Esophagus mucosa (tissue), 1 donor: ENCODE data around the gene ZNF618. TPM values are rescaled to one million over a fixed set of nuclear protein-coding genes. Genes with fewer than 3 reads are reported as not detected.
A peak's percentile ranks its signal among the peaks of the same experiment; 100 is the strongest.

Experiments
- ATAC-seq: fragments of 200-7000 bp; cut with Tn5 transposase; one replicate; pipeline ENCODE4 v1.9.1; 2020
- total RNA-seq: library from RNA; stranded (reverse); gene quantifications from one replicate; pipeline ENCODE4 v1.2.4, GENCODE V29; 2023
- donor health status: DM: yes; HTN: yes; CAD: no.

ZNF618 gene
- 2.0 TPM for total RNA-seq

GRCh38 chr9:113876151-113876992 lies at the start of gene ZNF618:
Gene ZNF618, plus strand, starts transcription at chr9:113876309. Its CDS starts 72 bp downstream, at chr9:113876381.
- peak; percentile 60 for ATAC-seq

- ATAC-seq = no peak
Measured at GRCh38 chr9:113828221-113828620, 47.9 kb upstream of the ZNF618 start.

GRCh38 chr9:113837334-113837733 lies 38.8 kb upstream of the ZNF618 start:
- no peak for ATAC-seq

GRCh38 chr9:113842086-113842485 lies 34.0 kb upstream of the ZNF618 start:
- ATAC-seq = no peak

GRCh38 chr9:113844466-113844865 lies 31.6 kb upstream of the ZNF618 start:
- ATAC-seq = no peak

- ATAC-seq = no peak
Measured at GRCh38 chr9:113851359-113851758, 24.8 kb upstream of the ZNF618 start.

GRCh38 chr9:113851873-113852272 lies 24.2 kb upstream of the ZNF618 start:
- ATAC-seq = no peak

- ATAC-seq = no peak
Measured at GRCh38 chr9:113853333-113853732, 22.8 kb upstream of the ZNF618 start.

GRCh38 chr9:113854310-113854709 lies 21.8 kb upstream of the ZNF618 start:
- ATAC-seq = no peak

- no peak for ATAC-seq
Measured at GRCh38 chr9:113857875-113858274, 18.2 kb upstream of the ZNF618 start.

GRCh38 chr9:113858282-113858681 lies 17.8 kb upstream of the ZNF618 start:
- no peak for ATAC-seq

GRCh38 chr9:113863345-113863744 lies 12.8 kb upstream of the ZNF618 start:
- peak; percentile 39 for ATAC-seq

GRCh38 chr9:113868501-113868900 lies 7.6 kb upstream of the ZNF618 start:
- no peak for ATAC-seq

GRCh38 chr9:113872485-113873143 lies 3.5 kb upstream of the ZNF618 start:
- ATAC-seq = peak; percentile 28

- ATAC-seq = no peak
Measured at GRCh38 chr9:113873446-113873845, 2.7 kb upstream of the ZNF618 start.

- no peak for ATAC-seq
Measured at GRCh38 chr9:113873926-113874325, 2.2 kb upstream of the ZNF618 start.

- ATAC-seq = no peak
Measured at GRCh38 chr9:113875459-113876150, 504 bp upstream of the ZNF618 start.

GRCh38 chr9:113876993-113877368 lies 872 bp downstream of the ZNF618 start:
- no peak for ATAC-seq

- no peak for ATAC-seq
Measured at GRCh38 chr9:113879318-113879717, 3.2 kb downstream of the ZNF618 start.

- no peak for ATAC-seq
Measured at GRCh38 chr9:113879911-113880310, 3.8 kb downstream of the ZNF618 start.

GRCh38 chr9:113882181-113882580 lies 6.1 kb downstream of the ZNF618 start:
- no peak for ATAC-seq

- no peak for ATAC-seq
Measured at GRCh38 chr9:113882636-113883164, 6.6 kb downstream of the ZNF618 start.
